Chondrocyte (in vitro differentiated cells): Measurements from ENCODE around the gene HTR7. TPM values are rescaled to one million over a fixed set of nuclear protein-coding genes. Genes with fewer than 3 reads are reported as not detected.

Experiments
- DNase-seq: peaks from one replicate; pipeline ENCODE4 v3.0.0; 2021; ENCODE audit warnings: mixed read lengths, low spot score
- H3K27ac Mint-ChIP-seq: one replicate; pipeline ENCODE4 v1.8.0; 2021; ENCODE audit warnings: mild to moderate bottlenecking, moderate library complexity, mixed read lengths; ENCODE audit not compliant: unreplicated experiment
- H3K27me3 Mint-ChIP-seq: 2 replicates; pipeline ENCODE4 v1.8.0; 2021; ENCODE audit warnings: low read depth, mixed read lengths
- H3K36me3 Mint-ChIP-seq: 2 replicates; pipeline ENCODE4 v1.8.0; 2021; ENCODE audit warnings: low read depth, mixed read lengths
- H3K4me1 Mint-ChIP-seq: 2 replicates; pipeline ENCODE4 v1.8.0; 2021; ENCODE audit warnings: low read depth, mild to moderate bottlenecking, mixed read lengths
- H3K4me3 Mint-ChIP-seq: one replicate; pipeline ENCODE4 v1.8.0; 2021; ENCODE audit warnings: mild to moderate bottlenecking, moderate library complexity, mixed read lengths; ENCODE audit not compliant: unreplicated experiment
- H3K9me3 Mint-ChIP-seq: 2 replicates; pipeline ENCODE4 v1.8.0; 2021; ENCODE audit warnings: low read depth, mixed read lengths
- CTCF ChIP-seq: fragments of 200-600 bp; sonication (generic); IDR thresholded peaks from 2 replicates; pipeline ENCODE4 v1.5.0; 2021; ENCODE audit warnings: antibody characterized with exemption, mild to moderate bottlenecking, moderate library complexity
- total RNA-seq: library from RNA; stranded (reverse); gene quantifications from 3 replicates; pipeline ENCODE4 v1.2.1, GENCODE V29; 2021

Gene HTR7
- total RNA-seq, 1 donor from 2014 or later = 0.32 TPM

DNA sequence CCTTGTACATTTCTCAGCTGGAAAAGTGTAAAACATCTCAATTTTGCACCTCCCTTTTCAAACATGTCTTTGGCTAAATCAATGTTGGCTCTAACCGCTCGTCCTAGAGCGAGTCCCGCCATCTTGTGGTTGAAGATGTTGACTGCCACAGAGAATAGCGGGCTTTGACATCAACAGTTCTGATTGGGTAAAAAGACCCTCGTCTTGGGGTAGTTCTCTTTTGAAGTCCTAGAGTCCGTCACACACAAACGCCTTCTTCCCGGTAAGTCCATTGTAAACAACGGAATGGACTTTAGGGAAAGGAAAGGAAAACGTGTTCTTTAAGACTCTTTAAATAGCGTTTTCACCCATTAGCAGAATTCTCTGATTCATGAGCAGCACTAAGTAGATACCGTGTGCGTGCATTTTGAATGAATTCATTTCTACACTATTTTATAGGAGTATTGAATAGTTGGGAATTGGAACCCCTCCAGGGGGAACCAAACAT, 13.5 kb upstream of the HTR7 start:
- peak overlapping the region; percentile 94 for H3K27ac Mint-ChIP-seq
- TF ChIP-seq CTCF = peak; percentile 82
- peaks cover 33% of the 10 kb centered on the region for H3K27me3 Mint-ChIP-seq
- peaks cover 13% of the 10 kb centered on the region for H3K9me3 Mint-ChIP-seq
- H3K4me3 Mint-ChIP-seq = peak overlapping the region; percentile 97
- DNase-seq = no peak
- peaks cover 27% of the 10 kb centered on the region for H3K4me1 Mint-ChIP-seq
- H3K36me3 Mint-ChIP-seq = peaks cover 8% of the 10 kb centered on the region

DNA sequence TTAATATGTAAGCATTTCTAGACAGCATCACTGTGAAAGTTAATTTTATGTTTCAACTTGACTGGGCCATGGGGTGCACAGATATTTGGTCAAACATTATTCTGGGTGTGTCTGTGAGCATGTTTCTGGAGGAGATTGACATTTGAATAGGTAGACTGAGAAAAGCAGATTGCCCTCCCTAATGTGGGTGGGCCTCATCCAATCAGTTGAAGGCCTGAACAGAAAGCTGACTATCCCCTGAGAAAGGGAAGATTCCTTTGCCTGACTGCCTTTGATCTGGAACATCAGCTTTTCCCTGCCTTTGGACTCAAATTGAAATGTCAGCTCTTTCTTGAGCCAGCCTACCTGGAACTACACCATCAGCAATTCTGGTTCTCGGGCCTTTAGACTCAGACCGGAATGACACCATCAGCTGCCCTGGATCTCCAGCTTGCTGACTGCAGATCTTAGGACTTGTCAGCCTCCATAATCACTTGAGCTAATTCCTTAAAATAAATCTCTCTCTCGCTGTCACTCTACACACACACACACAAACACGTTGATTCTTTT, 8.3 kb upstream of the HTR7 start:
- Mint-ChIP-seq H3K27ac (no peak overlapping the region), H3K9me3 (peaks cover 13% of the 10 kb centered on the region), H3K4me3 (no peak overlapping the region), H3K27me3 (peaks cover 45% of the 10 kb centered on the region), H3K36me3 (peaks cover 4% of the 10 kb centered on the region), H3K4me1 (peaks cover 4% of the 10 kb centered on the region)
- DNase-seq = no peak
- no peak for TF ChIP-seq CTCF

DNA sequence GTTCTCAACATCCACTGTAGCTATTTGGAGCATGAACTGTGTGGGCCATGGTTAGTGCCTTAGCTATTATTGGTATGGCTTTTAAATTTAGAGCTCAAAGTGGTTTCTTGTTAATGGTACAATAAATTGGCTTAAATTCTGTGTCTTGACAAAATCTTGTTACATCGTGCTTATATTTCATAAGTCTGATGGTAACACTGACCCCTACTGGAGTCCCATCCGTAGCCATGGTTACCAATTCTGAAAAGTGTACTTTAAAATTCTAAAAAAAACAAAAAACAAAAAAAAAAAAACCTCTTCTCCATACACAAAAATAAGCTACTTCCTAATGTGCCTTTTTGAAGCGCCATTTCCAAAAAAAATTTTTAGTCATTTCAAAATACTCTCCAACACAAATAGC, 7.6 kb upstream of the HTR7 start:
- H3K36me3 Mint-ChIP-seq = peaks cover 4% of the 10 kb centered on the region
- no peak overlapping the region for H3K4me3 Mint-ChIP-seq
- no peaks in the 10 kb centered on the region for H3K4me1 Mint-ChIP-seq
- TF ChIP-seq CTCF = peak; percentile 76
- H3K9me3 Mint-ChIP-seq = peaks cover 10% of the 10 kb centered on the region
- peaks cover 41% of the 10 kb centered on the region for H3K27me3 Mint-ChIP-seq
- no peak for DNase-seq
- no peak overlapping the region for H3K27ac Mint-ChIP-seq

DNA sequence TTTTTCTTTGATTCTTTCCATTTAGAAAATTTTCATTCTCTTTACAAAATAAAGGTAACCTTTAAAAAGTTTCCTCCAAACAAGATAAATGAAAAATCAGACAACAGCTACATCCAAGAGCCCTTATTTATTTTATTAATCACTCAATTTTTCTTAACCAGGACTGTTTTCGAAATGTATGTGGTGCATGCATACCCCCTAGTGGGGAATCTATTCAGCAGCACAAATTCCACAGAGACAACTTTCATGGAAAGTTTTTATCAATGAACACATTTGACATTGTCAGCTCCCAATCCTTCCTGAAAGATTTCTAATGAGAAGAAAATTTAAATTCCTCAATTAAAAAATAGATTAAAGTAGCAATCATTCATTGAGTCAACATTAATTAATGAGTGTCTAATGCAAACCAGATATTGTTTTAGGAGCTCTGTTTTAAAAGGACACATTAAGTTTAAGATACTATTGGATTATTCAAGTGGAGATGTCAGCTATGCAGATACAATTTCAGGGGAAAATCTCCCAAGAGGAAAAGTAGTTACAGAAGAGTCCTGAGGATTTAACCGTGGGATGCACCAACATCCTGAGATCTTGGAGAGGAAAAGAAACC, 5.2 kb upstream of the HTR7 start:
- Mint-ChIP-seq H3K4me3 (no peak overlapping the region), H3K27me3 (peaks cover 23% of the 10 kb centered on the region), H3K4me1 (peaks cover 17% of the 10 kb centered on the region), H3K9me3 (no peaks in the 10 kb centered on the region), H3K27ac (no peak overlapping the region), H3K36me3 (no peaks in the 10 kb centered on the region)
- no peak for DNase-seq
- TF ChIP-seq CTCF = peak; percentile 95

GRCh38 chr10:90860790-90861189, 3.0 kb upstream of the HTR7 start:
- TF ChIP-seq CTCF = no peak
- peaks cover 15% of the 10 kb centered on the region for H3K27me3 Mint-ChIP-seq

More at GRCh38 chr10:90860790-90861189, 3.0 kb upstream of the HTR7 start:
- Mint-ChIP-seq H3K4me1 (peaks cover 20% of the 10 kb centered on the region), H3K4me3 (no peak overlapping the region), H3K27ac (no peak overlapping the region), H3K36me3 (no peaks in the 10 kb centered on the region), H3K9me3 (no peaks in the 10 kb centered on the region)
- no peak for DNase-seq
